Tibial nerve (tissue), 3 donors: Measurements from ENCODE around the gene CHKA.

Experiments
- POLR2A ChIP-seq, 2 donors: fragments of 450-650 bp; IDR thresholded peaks; one replicate each; pipeline ENCODE4 v1.6.1; 2017; ENCODE audit warnings: antibody characterized with exemption in 2 of 2, mild to moderate bottlenecking in 2 of 2, moderate library complexity in 2 of 2
- TF ChIP-seq, protein P1 (sequence below), 5 experiments: fragments of 200-600 bp in 3 of 5; fragments of 450-650 bp in 2 of 5; sonication (generic) in 3 of 5; IDR thresholded peaks; one replicate each; pipeline ENCODE4 v1.5.1; 2016 to 2019; ENCODE audit warnings: antibody characterized with exemption in 5 of 5, mild to moderate bottlenecking in 3 of 5, moderate library complexity in 2 of 5

DNA sequence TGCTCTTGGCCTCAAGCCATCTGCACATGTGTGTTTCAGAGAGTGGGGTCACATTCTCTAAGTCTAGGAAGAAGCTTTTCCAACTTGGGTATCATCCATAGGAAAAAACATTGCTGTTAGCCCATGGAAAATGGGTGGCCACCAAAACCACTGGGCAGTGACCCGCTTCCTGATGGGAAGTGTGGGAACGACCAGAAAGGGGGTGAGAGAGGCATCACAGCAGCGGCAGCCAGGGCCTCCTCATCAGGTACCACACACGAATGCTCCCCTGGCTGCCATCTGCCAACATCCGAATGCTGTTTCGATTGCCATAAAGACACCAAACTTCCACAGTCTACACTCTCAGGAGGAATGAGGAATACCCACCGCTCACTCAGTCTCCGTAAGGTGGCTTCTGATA is 40.3 kb downstream of the CHKA start:
- TF ChIP-seq, protein P1, sequence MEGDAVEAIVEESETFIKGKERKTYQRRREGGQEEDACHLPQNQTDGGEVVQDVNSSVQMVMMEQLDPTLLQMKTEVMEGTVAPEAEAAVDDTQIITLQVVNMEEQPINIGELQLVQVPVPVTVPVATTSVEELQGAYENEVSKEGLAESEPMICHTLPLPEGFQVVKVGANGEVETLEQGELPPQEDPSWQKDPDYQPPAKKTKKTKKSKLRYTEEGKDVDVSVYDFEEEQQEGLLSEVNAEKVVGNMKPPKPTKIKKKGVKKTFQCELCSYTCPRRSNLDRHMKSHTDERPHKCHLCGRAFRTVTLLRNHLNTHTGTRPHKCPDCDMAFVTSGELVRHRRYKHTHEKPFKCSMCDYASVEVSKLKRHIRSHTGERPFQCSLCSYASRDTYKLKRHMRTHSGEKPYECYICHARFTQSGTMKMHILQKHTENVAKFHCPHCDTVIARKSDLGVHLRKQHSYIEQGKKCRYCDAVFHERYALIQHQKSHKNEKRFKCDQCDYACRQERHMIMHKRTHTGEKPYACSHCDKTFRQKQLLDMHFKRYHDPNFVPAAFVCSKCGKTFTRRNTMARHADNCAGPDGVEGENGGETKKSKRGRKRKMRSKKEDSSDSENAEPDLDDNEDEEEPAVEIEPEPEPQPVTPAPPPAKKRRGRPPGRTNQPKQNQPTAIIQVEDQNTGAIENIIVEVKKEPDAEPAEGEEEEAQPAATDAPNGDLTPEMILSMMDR (IDR thresholded peaks at IDR 0.05), result no peak
- TF ChIP-seq POLR2A (IDR thresholded peaks at IDR 0.05), result no peak
